Activated CD4-positive, alpha-beta T cell treated with anti-CD3 and anti-CD28 coated beads, Interleukin-2, Interleukin-6, amounts not matched to agents 100 ng/mL and 50 ng/mL, durations not matched to agents 16 hours and 8 hours (primary cell): Measurements from ENCODE around the gene RIOK1.
"Not testable (repeated sequence)": the region's sequence is repeated elsewhere in the genome, so short reads cannot be mapped to it uniquely, and the experiment has no call there.

Source experiments
- DNase-seq: peaks from one replicate; pipeline ENCODE4 v3.0.0-alpha.2; 2020

The RIOK1 gene

DNA sequence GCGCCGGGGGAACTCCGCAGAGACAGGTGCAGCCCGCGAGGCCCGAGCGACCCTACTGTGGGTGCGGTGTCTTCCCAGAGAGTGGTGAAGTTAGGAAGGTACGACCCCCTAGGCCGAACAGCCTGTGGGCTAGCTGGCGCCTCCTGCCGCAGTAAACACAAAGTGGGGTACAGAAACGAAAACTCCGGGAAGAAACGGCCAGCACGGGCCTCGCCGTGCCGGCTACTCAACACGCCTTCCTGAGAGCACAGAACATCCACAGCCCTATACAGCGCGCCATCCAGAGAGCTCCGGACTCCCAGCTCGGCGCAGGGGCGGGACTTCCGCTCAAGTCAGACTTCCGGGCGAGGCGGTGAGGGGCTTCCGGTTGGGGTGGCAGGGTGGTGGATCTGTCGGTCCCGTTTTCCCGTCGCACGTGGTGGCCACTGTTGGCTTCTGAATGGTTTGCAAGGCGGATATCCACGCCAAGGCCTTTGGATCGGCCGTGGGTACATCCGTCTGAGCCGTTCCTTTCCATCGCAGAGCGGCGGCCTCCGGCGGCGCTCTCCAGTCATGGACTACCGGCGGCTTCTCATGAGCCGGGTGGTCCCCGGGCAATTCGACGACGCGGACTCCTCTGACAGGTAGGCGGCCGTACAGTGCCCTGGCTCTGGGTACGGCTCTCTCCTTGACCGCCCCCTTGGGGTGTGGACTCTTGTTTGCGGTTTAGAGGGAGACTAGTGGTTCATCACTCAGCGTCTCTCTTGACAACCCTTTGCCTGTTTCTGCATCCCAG is at the start of gene RIOK1, which contains the start of gene CAGE1:
Gene RIOK1, plus strand, starts transcription at position 358 of the 775 bp plus-strand sequence. Its CDS starts 195 bp downstream, at position 553.
Gene CAGE1, minus strand, starts transcription at position 292 of the 775 bp plus-strand sequence. CDS start 2,569 bp downstream, outside the sequence.
- DNase-seq = peak; percentile 97

DNA sequence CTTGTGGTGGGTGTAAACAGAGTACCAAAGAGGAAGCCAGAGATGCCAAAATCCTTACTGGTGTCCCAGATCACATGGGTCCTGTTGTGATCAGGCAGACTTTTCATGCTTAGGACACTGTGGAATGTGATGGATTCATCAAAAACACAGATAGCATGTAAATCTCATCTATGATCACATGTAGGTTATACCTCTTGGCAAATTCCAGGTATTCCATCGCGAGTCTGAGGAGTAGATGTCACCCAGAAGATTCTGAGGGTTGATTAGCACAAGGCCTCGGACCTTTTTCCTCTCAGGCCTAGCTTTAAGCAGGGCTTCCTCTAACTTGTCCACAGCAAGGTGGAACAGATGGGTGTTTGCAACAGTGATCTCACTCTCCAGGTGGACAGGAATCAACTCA is 48.3 kb upstream of the RIOK1 start:
- no peak for DNase-seq

DNA sequence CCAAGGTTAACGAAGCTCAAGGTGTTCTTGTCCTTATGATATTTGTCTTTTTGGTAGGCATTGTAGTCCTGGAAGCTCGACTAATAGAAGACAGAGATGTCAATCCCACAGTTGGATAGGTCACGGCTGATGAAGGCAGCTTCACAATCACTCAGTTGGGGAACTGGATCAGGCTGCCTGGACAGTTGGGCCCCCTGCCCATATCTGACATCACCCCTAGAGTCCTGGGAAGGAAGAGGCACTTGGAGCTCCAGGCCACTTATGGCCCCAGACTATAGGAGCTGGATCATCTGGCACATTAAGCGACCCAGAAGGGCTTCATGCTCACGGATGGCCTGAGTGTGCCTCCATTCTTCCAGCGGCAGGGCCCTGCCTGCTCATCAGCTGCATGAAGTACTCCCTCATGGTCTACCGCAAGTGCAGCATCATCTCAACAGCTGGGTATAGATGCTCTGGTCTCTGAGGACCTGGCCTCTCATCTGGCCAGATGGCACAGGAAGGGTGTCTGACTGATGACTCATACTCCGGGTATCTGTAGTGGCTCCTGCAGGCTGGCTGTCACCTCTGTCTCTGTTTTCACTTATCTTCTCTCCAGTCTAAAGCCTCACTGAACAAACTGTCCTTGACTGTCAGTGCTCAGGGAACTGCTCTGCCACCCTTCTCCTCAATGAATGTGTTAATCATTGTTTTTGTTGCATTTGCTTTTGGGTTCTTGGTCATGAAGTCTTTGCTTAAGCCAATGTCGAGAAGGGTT is 47.4 kb upstream of the RIOK1 start:
- no peak for DNase-seq

GRCh38 chr6:7343546-7344475 is 45.8 kb upstream of the RIOK1 start:
- DNase-seq = no peak

DNA sequence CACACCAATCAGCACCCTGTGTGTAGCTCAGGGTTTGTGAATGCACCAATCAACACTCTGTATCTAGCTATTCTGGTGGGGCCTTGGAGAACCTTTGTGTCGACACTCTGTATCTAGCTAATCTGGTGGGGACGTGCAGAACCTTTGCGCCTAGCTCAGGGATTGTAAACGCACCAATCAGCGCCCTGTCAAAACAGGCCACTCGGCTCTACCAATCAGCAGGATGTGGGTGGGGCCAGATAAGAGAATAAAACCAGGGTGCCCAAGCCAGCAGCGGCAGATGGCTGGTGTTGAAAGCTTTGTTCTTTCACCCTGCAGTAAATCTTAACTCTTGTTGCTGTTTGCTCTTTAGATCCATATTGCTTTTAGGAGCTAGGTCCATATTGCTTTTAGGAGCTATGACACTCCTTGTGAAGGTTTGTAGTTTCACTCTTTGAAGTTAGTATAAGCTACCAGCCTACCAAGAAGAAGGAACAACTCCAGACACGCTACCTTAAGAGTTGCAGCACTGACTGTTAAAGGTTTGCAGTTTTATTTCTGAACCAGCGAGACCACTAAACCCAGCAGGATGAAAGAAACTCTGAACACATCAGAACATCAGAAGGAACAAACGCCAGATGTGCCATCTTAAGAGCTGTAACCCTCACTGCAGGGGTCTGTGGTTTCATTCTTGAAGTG is 44.7 kb upstream of the RIOK1 start:
- not testable (repeated sequence) for DNase-seq

DNA sequence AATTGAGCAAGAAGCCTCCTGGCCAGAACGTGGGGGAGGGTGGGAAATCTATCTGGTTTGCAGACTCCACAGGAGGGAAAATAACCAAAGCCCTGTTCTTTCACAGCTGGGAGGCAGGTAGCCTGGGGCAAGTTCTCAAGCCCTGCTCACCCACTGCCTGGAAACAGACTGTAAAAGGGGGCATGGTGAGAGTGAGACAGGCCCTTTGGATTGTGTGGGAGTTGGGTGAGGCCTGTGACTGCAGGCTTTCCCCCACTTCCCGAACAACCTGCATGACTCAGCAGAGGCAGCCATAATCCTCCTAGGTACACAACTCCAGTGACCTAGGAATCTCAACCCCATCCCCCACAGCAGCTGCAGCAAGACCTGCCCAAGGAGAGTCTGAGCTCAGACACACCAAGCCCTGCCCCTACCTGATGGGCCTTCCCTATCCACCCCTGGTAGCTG is 42.0 kb upstream of the RIOK1 start:
- not testable (repeated sequence) for DNase-seq

GRCh38 chr6:7350591-7350990 is 39.0 kb upstream of the RIOK1 start:
- not testable (repeated sequence) for DNase-seq

GRCh38 chr6:7351916-7352315 is 37.7 kb upstream of the RIOK1 start:
- DNase-seq = not testable (repeated sequence)

DNA sequence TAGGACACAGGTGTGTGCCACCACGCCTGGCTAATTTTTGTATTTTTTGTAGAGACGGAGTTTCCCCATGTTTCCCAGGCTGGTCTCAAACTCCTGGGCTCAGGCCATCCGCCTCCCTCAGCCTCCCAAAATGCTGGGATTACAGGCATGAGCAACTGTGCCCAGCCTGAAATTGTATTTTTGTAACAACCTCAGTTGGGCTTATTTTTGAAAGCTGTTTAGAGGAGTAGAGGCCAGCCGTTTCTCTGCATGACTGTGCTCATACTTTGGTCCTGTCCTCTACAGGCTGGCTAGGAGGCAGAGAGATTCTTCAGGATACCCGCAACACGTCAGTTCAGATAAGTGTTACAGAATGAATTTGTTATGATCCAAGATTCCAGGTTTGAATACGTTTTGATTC is 22.2 kb upstream of the RIOK1 start:
- no peak for DNase-seq

DNA sequence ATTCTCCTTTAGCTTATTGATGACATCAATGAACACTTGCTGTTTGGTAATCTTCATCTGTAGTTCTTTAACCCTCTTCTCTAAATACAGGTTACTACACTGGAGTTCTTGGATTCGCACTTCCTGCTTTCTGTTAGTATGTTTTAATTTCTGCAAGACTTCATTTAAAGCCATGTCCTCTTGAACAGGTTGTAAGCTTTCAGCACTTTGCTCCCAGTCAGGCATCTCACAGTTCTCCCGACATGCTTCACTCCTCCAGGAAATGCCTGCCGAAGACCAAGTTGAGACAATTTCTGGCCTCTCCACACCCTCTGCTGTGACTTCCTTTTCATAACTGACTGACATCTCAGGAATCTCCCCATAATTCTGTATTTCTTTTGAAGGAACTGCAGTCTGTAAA is 15.9 kb upstream of the RIOK1 start:
- DNase-seq = no peak

- no peak for DNase-seq
Measured at GRCh38 chr6:7377961-7378360, 11.6 kb upstream of the RIOK1 start.

DNA sequence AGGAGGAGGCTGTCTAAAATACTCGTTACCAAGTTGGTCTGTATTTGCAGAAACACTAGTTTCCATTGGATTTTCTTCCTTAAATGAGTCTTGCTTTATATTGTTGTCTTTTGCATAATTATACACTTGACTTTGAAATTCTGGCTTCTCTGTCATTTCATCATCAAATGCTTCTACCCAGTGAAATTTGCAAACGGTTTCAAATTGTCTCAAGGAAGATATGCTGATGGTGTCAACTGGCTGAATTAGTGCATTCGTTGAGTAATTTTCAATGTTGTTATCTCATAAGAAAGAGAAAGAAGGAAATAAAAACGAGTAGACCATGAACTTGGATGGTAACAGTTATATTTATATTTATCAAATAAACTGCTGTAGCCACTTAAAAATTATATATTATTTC is 10.9 kb upstream of the RIOK1 start:
- DNase-seq = no peak

DNA sequence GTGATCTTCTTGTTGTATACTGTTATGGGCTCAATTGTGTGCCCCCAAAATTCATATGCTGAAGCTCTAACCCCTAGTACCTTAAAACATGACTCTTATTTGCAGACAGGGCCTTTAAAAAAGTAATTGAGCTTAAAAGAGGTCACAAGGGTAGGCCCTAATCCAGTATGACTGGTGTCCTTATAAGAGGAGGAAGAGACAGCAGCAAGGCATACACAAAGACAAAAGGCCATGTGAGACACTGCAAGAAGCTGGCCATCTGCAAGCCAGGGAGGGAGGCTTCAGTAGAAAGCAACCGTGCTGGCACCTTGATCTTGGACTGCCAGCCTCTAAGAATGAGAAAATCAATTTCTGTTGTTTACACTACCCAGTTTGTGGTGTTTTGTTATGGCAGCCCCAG is 8.5 kb upstream of the RIOK1 start:
- no peak for DNase-seq

- no peak for DNase-seq
Measured at GRCh38 chr6:7389162-7389450, 502 bp upstream of the RIOK1 start.

DNA sequence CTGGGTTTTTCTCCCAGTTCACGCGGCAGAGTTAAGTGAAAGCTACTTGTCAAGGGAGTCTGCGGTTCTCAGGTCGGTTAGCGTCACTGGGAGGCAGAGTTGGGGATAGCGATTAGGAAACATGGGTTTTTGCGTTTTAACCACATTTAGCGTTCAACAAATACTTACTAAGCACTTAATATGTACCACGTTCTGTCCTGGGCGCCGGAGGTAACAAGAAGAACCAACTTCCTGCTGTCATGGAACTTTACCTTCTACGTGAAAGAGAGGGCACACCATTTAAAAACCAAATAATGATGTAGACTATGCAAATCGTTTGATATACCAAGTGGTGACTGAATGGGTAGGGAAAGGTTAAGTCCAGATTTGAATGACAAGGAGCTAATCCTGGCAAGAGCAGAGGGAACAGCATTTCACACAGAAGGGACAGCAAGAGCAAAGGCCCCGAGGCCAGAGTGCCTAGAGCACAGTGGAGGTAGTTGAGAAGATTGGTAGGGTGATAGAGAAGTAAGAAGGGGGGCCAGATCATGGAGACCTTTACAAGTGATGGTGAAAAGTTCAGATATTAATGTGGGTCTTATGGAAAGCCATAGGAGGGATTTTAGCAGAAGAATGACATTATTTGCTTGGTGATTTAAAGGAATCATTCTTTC is 744 bp downstream of the RIOK1 start:
- DNase-seq = no peak

DNA sequence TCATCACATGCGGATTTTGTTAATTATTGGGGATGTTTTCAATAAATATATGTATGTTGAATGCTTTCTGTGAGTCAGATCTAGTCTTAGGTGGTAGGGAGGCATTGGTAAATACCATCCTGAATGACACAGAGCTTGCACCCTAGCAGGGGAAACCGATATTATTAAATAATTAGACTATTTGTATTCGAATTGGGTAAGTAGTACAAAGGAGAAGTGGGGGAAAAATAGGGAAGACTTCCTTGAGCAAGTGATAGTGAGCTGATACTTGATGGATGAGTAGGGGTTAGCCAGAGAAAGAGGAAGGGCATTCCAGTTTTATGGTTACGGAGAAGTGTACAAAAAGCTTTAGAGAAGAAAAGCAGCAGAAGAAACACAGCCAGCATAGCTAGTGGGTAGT is 1.5 kb downstream of the RIOK1 start:
- no peak for DNase-seq

- DNase-seq = no peak
Measured at GRCh38 chr6:7392402-7392801, 2.8 kb downstream of the RIOK1 start.

DNA sequence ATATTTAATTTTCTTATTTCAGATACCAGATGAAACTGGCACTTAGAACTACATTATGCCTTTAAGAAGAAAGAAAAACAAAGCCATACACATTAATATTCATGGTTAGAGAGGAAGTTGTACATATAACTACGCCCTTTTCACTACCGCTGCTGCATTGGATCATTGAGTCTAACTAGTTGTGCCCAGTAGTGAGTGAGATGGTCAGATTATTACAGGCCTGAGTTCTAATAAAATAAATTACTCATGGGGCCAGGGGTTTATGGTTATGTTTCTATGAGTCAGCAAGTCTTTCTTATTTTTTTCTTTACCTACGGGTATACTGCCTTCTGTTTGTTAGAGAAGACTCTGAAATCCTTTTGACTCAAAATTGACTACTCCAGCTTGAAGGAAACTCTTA is 11.5 kb downstream of the RIOK1 start:
- DNase-seq = no peak

DNA sequence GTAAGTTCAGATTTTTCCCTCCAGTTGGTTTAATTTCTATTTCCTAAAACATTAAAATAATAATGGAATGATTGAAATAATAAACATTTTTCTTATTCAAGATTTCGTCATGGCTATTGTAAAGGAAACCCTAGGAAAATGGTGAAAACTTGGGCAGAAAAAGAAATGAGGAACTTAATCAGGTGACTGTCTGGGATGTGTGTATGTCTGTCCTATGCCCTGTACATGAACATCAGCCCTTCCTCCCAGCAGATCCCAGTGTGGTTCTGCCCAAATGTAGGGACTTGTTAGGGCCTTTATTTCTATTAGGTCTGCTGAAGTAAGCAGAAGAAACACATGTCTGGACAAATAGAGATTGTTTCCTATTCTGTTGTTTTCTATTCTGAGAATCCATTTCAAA is 13.1 kb downstream of the RIOK1 start:
- no peak for DNase-seq

DNA sequence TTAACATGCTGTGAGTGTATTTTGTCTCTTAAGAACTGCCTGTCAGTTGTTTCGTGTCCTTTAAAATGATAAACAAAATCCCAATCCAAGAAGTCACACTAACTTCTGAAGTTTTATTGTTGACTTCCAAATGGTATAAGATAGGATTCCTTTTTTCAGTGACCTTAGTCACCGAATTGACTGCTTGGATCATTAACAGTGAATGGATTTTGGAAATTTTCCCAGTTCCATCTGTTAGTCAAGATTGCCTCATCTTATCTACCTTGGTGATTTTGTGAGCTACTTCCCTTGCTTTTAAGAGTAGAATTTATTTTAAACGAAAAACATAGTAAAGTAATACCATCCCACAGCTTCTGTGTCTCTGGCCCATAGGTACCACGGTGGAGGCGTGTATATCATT is 14.9 kb downstream of the RIOK1 start:
- DNase-seq = no peak

DNA sequence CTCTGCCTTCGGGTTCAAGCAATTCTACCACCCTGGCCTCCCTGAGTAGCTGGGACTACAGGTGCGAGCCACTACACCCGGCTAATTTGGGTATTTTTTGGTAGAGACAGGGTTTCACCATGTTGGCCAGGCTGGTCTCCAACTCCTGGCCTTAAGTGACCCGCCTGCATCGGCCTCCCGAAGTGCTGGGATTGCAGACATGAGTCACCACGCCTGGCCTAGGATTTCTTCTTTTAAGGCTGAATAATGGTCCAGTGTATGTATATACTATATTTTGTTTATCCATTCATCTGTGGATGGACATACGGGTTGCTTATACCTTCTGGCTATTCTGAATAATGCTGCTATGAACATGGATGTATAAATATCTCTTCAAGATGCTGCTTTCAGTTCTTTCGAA is 17.1 kb downstream of the RIOK1 start:
- no peak for DNase-seq

GRCh38 chr6:7409740-7410139 is 20.1 kb downstream of the RIOK1 start:
- no peak for DNase-seq
